Astrocyte (in vitro differentiated cells and primary cell): Measurements from ENCODE around the gene DPP4.

Experiments
- CTCF ChIP-seq: IDR thresholded peaks from 2 replicates; pipeline ENCODE4 v1.5.1; 2011; ENCODE audit warnings: low read depth, mild to moderate bottlenecking, inconsistent platforms, low read length, moderate library complexity; ENCODE audit not compliant: insufficient read depth
- EZH2 ChIP-seq: IDR thresholded peaks from 2 replicates; pipeline ENCODE4 v1.6.1; 2012; ENCODE audit warnings: mild to moderate bottlenecking, low read length, inconsistent platforms; ENCODE audit not compliant: insufficient read depth

DNA sequence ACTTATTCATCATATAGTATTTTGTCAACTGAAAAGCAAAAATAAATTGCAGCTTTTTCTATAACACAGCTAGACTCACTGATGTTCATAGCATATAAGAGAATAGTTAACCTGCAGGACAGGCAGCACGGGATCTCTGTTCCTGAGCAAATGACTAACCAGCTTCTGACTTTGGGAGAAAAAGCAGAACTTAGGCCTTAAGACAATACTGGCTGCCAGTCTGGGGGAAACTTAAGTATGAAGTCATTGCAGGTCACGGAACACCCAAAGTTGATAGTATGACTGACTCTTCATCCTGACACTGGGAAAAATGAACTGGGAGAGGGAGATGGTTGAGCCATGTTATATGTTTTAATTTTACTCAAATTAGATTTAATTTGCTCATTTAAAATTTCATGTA, 113.0 kb downstream of the DPP4 start:
- no peak for TF ChIP-seq CTCF
- no peak for TF ChIP-seq EZH2
